IMR-90 (cell line): ENCODE data around the gene GDPD5. TPM values are rescaled to one million over a fixed set of nuclear protein-coding genes. Genes with fewer than 3 reads are reported as not detected.

Experiments
- ATAC-seq: fragments of 200-7000 bp; cut with Tn5 transposase; 2 replicates; pipeline ENCODE4 v1.9.1; 2020; ENCODE audit warnings: low read depth, mild to moderate bottlenecking, moderate library complexity
- BruUV-seq: library from RNA; stranded (reverse); fragments of 400-500 nt; replicated peaks from 2 replicates; lab custom pipeline; 2021; lab: Mats Ljungman, UMichigan
- CTCF ChIA-PET: fragments of 300-600 bp; formaldehyde crosslinking; extraction: SDS; loops from one replicate; lab custom pipeline; 2021; ENCODE audit warnings: antibody characterized with exemption; lab: Yijun Ruan, JAX
- POLR2A ChIA-PET: fragments of 300-600 bp; sonication (Branson Sonifier 250); formaldehyde crosslinking; loops from one replicate; lab custom pipeline; 2022; ENCODE audit warnings: antibody characterized with exemption; ENCODE audit not compliant: unreplicated experiment; lab: Charles Lee
- DNase-seq: peaks from one replicate; pipeline ENCODE4 v3.0.0; 2013
- H2AFZ ChIP-seq: replicated peaks from 2 replicates; pipeline ENCODE3; 2013; ENCODE audit warnings: low read length, mild to moderate bottlenecking; ENCODE audit not compliant: poor library complexity
- H2AK5ac ChIP-seq: 2 replicates; pipeline ENCODE4 v1.6.1; 2013; ENCODE audit warnings: low read depth, low read length, inconsistent platforms
- H2AK9ac ChIP-seq: replicated peaks from 2 replicates; pipeline ENCODE3; 2013; ENCODE audit warnings: mild to moderate bottlenecking, low read depth, low read length, moderate library complexity; ENCODE audit not compliant: poor library complexity
- H2BK120ac ChIP-seq: 2 replicates; pipeline ENCODE4 v1.6.1; 2013; ENCODE audit warnings: low read depth, low read length, inconsistent platforms
- H2BK15ac ChIP-seq: 3 replicates; pipeline ENCODE4 v1.6.1; 2013; ENCODE audit warnings: low read depth, low read length, inconsistent platforms
- H2BK20ac ChIP-seq: 2 replicates; pipeline ENCODE4 v1.6.1; 2013; ENCODE audit warnings: low read depth, mild to moderate bottlenecking, inconsistent platforms, low read length, moderate library complexity
- H2BK5ac ChIP-seq: 2 replicates; pipeline ENCODE4 v1.6.1; 2013; ENCODE audit warnings: mild to moderate bottlenecking, low read depth, low read length, inconsistent platforms; ENCODE audit not compliant: poor library complexity, severe bottlenecking
- H3K14ac ChIP-seq: replicated peaks from 2 replicates; pipeline ENCODE4 v1.6.1; 2013; ENCODE audit warnings: low read depth, low read length, inconsistent platforms
- H3K18ac ChIP-seq: 2 replicates; pipeline ENCODE4 v1.6.1; 2013; ENCODE audit warnings: low read depth, low read length, control low read depth
- H3K23ac ChIP-seq: 2 replicates; pipeline ENCODE4 v1.6.1; 2013; ENCODE audit warnings: low read depth, low read length, inconsistent platforms
- H3K27ac ChIP-seq: 2 replicates; pipeline ENCODE4 v1.5.1; 2013; ENCODE audit warnings: mild to moderate bottlenecking, control low read depth, low read length; ENCODE audit not compliant: insufficient read depth
- H3K27me3 ChIP-seq: 2 replicates; pipeline ENCODE4 v1.6.1; 2013; ENCODE audit warnings: low read length; ENCODE audit not compliant: control insufficient read depth, insufficient read depth
- H3K36me3 ChIP-seq: 2 replicates; pipeline ENCODE4 v1.6.1; 2013; ENCODE audit warnings: low read length, mixed read lengths; ENCODE audit not compliant: control insufficient read depth, insufficient read depth
- H3K4ac ChIP-seq: 2 replicates; pipeline ENCODE4 v1.6.1; 2013; ENCODE audit warnings: low read depth, low read length, inconsistent platforms
- H3K4me1 ChIP-seq: 2 replicates; pipeline ENCODE4 v1.6.1; 2013; ENCODE audit warnings: low read length, mixed read lengths; ENCODE audit not compliant: control insufficient read depth, insufficient read depth
- H3K4me2 ChIP-seq: 2 replicates; pipeline ENCODE4 v1.6.1; 2013; ENCODE audit warnings: low read depth, mild to moderate bottlenecking, control low read depth, low read length, moderate library complexity
- H3K4me3 ChIP-seq: 2 replicates; pipeline ENCODE4 v1.5.1; 2013; ENCODE audit warnings: low read depth, mild to moderate bottlenecking, control low read depth, low read length, moderate library complexity; ENCODE audit not compliant: insufficient read depth
- H3K56ac ChIP-seq: 2 replicates; pipeline ENCODE4 v1.6.1; 2013; ENCODE audit warnings: low read length, inconsistent platforms; ENCODE audit not compliant: insufficient read depth; ENCODE audit errors: extremely low read depth
- H3K79me1 ChIP-seq, 2 experiments: 2 replicates each; pipeline ENCODE4 v1.6.1; 2013; ENCODE audit warnings: low read length in 2 of 2, inconsistent platforms in 1 of 2, low read depth in 1 of 2
- H3K9ac ChIP-seq: 2 replicates; pipeline ENCODE4 v1.6.1; 2013; ENCODE audit warnings: low read depth, low read length, control low read depth
- H3K9me1 ChIP-seq: 2 replicates; pipeline ENCODE4 v1.6.1; 2013; ENCODE audit warnings: low read length, inconsistent platforms; ENCODE audit not compliant: insufficient read depth
- H3K9me3 ChIP-seq: 2 replicates; pipeline ENCODE4 v1.6.1; 2013; ENCODE audit warnings: low read length; ENCODE audit not compliant: control insufficient read depth, insufficient read depth
- H4K20me1 ChIP-seq: 2 replicates; pipeline ENCODE4 v1.6.1; 2013; ENCODE audit warnings: low read length, inconsistent platforms; ENCODE audit not compliant: insufficient read depth
- H4K5ac ChIP-seq: 2 replicates; pipeline ENCODE4 v1.6.1; 2013; ENCODE audit warnings: mild to moderate bottlenecking, low read depth, low read length, control low read depth
- H4K8ac ChIP-seq, 2 experiments: 2 replicates each; pipeline ENCODE4 v1.6.1; 2013; ENCODE audit warnings: low read depth in 2 of 2, low read length in 2 of 2, control low read depth in 1 of 2, inconsistent platforms in 1 of 2
- H4K91ac ChIP-seq: 2 replicates; pipeline ENCODE4 v1.6.1; 2013; ENCODE audit warnings: low read depth, low read length, inconsistent platforms; ENCODE audit not compliant: insufficient read depth
- BHLHE40 ChIP-seq: fragments of 150-350 bp; IDR thresholded peaks from 2 replicates; pipeline ENCODE4 v1.6.1; 2016; ENCODE audit warnings: mild to moderate bottlenecking, low read depth, low read length
- CEBPB ChIP-seq: IDR thresholded peaks from 2 replicates; pipeline ENCODE4 v1.6.1; 2012; ENCODE audit warnings: low read depth, low read length, improper control_type of control experiment
- CHD1 ChIP-seq: IDR thresholded peaks from 2 replicates; pipeline ENCODE4 v1.6.1; 2012; ENCODE audit warnings: low read depth, low read length, improper control_type of control experiment
- CTCF ChIP-seq: conservative IDR thresholded peaks from 2 replicates; pipeline ENCODE4 v1.5.1; 2012; ENCODE audit warnings: mild to moderate bottlenecking, low read depth, low read length, improper control_type of control experiment
- FOS ChIP-seq: fragments of 150-350 bp; IDR thresholded peaks from 2 replicates; pipeline ENCODE4 v1.6.1; 2016; ENCODE audit warnings: low read depth, low read length
- MAFK ChIP-seq: IDR thresholded peaks from 2 replicates; pipeline ENCODE4 v1.6.1; 2012; ENCODE audit warnings: low read depth, low read length, improper control_type of control experiment
- MAZ ChIP-seq: IDR thresholded peaks from 2 replicates; pipeline ENCODE4 v1.6.1; 2012; ENCODE audit warnings: low read depth, mild to moderate bottlenecking, low read length, improper control_type of control experiment, moderate library complexity, borderline replicate concordance
- MXI1 ChIP-seq: IDR thresholded peaks from 2 replicates; pipeline ENCODE4 v1.6.1; 2012; ENCODE audit warnings: low read depth, mild to moderate bottlenecking, low read length, moderate library complexity, borderline replicate concordance
- NFE2L2 ChIP-seq: fragments of 150-350 bp; IDR thresholded peaks from 2 replicates; pipeline ENCODE4 v1.6.1; 2016; ENCODE audit warnings: low read depth, mild to moderate bottlenecking, low read length
- POLR2A ChIP-seq: IDR thresholded peaks from 2 replicates; pipeline ENCODE4 v1.6.1; 2012; ENCODE audit warnings: mild to moderate bottlenecking, low read depth, low read length
- RAD21 ChIP-seq: IDR thresholded peaks from 2 replicates; pipeline ENCODE4 v1.6.1; 2012; ENCODE audit warnings: low read length, improper control_type of control experiment
- RCOR1 ChIP-seq: IDR thresholded peaks from 2 replicates; pipeline ENCODE4 v1.6.1; 2012; ENCODE audit warnings: mild to moderate bottlenecking, low read length, improper control_type of control experiment; ENCODE audit not compliant: insufficient replicate concordance
- RFX5 ChIP-seq: IDR thresholded peaks from 2 replicates; pipeline ENCODE4 v1.8.0; 2012; ENCODE audit warnings: low read depth, mild to moderate bottlenecking, low read length, moderate library complexity
- SMC3 ChIP-seq: fragments of 150-350 bp; IDR thresholded peaks from 2 replicates; pipeline ENCODE4 v1.6.1; 2016; ENCODE audit warnings: low read depth, mild to moderate bottlenecking, antibody characterized with exemption, low read length, moderate library complexity
- USF2 ChIP-seq: fragments of 150-350 bp; IDR thresholded peaks from 2 replicates; pipeline ENCODE4 v1.6.1; 2017; ENCODE audit warnings: mild to moderate bottlenecking, antibody characterized with exemption, low read length, low read depth
- WGBS, 2 experiments: methylation state at CpG; one replicate each; pipeline versions ENCODE4 v1.1.5 to v1.1.7; 2013; ENCODE audit warnings: missing lambda C conversion rate in 2 of 2; ENCODE audit not compliant: insufficient read length in 1 of 2; ENCODE audit errors: extremely low coverage in 2 of 2; 5-methylcytosine and 5-hydroxymethylcytosine counted together
- dilution Hi-C: fragments of 300-500 bp; cut with HindIII; formaldehyde crosslinking; loops from one replicate; pipeline ENCODE4 v1.14.3; 2018; ENCODE audit warnings: low sequenced_read_pairs; ENCODE audit not compliant: unreplicated experiment
- in situ Hi-C: fragments of 300-500 bp; cut with MboI; formaldehyde crosslinking; loops from 3 replicates; pipeline ENCODE4 v1.14.3; 2019; ENCODE audit warnings: low sequenced_read_pairs, inconsistent platforms, mixed read lengths
- intact Hi-C: fragments of 100-400 bp; cut with micrococcal nuclease; formaldehyde crosslinking; loops from 2 replicates; pipeline ENCODE4 v1.10.0; 2022
- polyA plus RNA-seq, 3 experiments: library from polyadenylated mRNA; depleted of rRNA; stranded (reverse); fragments of >200 nt; gene quantifications; 2 replicates each; pipeline ENCODE4 v1.2.3, GENCODE V29; 2012; ENCODE audit warnings: low replicate concordance in 1 of 3
- total RNA-seq: library from RNA; depleted of rRNA; stranded (reverse); fragments of >200 nt; gene quantifications from 2 replicates; pipeline ENCODE4 v1.2.3, GENCODE V29; 2012
- TF ChIP-seq, protein P1 (sequence below): fragments of 150-350 bp; IDR thresholded peaks from 2 replicates; pipeline ENCODE4 v1.6.1; 2016; ENCODE audit warnings: low read depth, mild to moderate bottlenecking, low read length, moderate library complexity, borderline replicate concordance

Gene GDPD5
- total and polyA plus RNA-seq, 2 of the 4 experiments (the other 2 are of a cell fraction), result 2.0 to 7.9 TPM

DNA sequence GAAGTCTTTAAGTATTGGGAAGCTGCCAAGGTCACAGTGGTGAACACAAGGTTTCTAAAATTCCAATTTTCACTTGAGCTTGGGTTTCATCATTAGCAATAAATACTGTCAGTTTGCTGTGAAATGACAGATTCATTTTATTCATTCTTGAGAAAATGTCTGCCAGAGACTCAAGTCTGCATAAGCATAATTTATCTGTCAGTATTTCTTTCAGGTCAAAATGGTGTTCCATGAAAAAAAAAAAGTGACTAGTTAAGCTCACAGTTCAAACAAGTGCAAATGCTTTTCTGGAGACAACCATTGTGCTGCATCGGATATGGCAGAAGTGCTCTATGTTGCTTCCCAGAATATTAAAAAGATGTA is 8.1 kb upstream of the GDPD5 start:
- ChIA-PET CTCF (interaction anchor here (0.7 to 3.4 kb wide), 3 partner anchors 88 to 1206 kb away, joined by 3 to 24 read pairs (median 4); no protein-coding TSS in a partner anchor), POLR2A (no interaction called here)
- Histone ChIP-seq H3K27me3 (peaks cover 4% of the 10 kb centered on the region; the same call in 1 of the 2 replicates), H3K23ac (no peak overlapping the region), H3K9me3 (no peaks in the 10 kb centered on the region), H2BK120ac (no peak overlapping the region), H3K9ac (no peak overlapping the region), H3K79me1 (no peaks in the 10 kb centered on the region), H2BK5ac (no peak overlapping the region), H3K9me1 (no peaks in the 10 kb centered on the region), H2AK5ac (no peak overlapping the region), H3K4me3 (no peak overlapping the region), H2BK15ac (no peak overlapping the region), H3K14ac (no peak overlapping the region), H4K8ac (no peak overlapping the region), H3K4me2 (no peak overlapping the region), H2BK20ac (no peak overlapping the region), H2AK9ac (no peak overlapping the region), H4K91ac (no peak overlapping the region), H3K36me3 (no peaks in the 10 kb centered on the region), H3K18ac (no peak overlapping the region), H3K56ac (no peak overlapping the region), H3K4ac (no peak overlapping the region), H3K27ac (no peak overlapping the region), H3K4me1 (peaks cover 2% of the 10 kb centered on the region; the same call in 1 of the 2 replicates), H4K5ac (no peak overlapping the region), H4K20me1 (no peaks in the 10 kb centered on the region; the same call in 1 of the 2 replicates), H2AFZ (no peak overlapping the region)
- intact Hi-C loops, result loop anchor here (2.0 to 5.0 kb wide), 2 partner anchors 205 to 252 kb away; no protein-coding TSS in a partner anchor
- no peak for TF ChIP-seq NFE2L2
- no peak for TF ChIP-seq CHD1
- no peak for TF ChIP-seq SMC3
- no peak for TF ChIP-seq POLR2A
- no peak for TF ChIP-seq FOS
- TF ChIP-seq RCOR1, result no peak
- no peak for TF ChIP-seq CTCF
- TF ChIP-seq, protein P1, sequence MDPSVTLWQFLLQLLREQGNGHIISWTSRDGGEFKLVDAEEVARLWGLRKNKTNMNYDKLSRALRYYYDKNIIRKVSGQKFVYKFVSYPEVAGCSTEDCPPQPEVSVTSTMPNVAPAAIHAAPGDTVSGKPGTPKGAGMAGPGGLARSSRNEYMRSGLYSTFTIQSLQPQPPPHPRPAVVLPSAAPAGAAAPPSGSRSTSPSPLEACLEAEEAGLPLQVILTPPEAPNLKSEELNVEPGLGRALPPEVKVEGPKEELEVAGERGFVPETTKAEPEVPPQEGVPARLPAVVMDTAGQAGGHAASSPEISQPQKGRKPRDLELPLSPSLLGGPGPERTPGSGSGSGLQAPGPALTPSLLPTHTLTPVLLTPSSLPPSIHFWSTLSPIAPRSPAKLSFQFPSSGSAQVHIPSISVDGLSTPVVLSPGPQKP, result no peak
- no peak for TF ChIP-seq RFX5
- TF ChIP-seq BHLHE40, result no peak
- TF ChIP-seq RAD21, result no peak
- no peak for TF ChIP-seq USF2
- TF ChIP-seq MAFK, result no peak
- no peak for TF ChIP-seq MXI1
- no peak for TF ChIP-seq MAZ
- no peak for TF ChIP-seq CEBPB
- DNase-seq (no peak), ATAC-seq (no peak)
- no CpG with 5 or more reads among the region's 1 CpG for WGBS, 2 experiments
- in situ Hi-C loops, result loop anchor here (5.0 to 25.0 kb wide), 2 partner anchors 87 to 247 kb away; no protein-coding TSS in a partner anchor
- dilution Hi-C loops, result no loop called here
- no TSS peak for BruUV-seq
